Urothelium cell line (cell line): Measurements from ENCODE around the gene DVL3.
A peak's percentile ranks its signal among the peaks of the same experiment; 100 is the strongest.
"Not testable (repeated sequence)": the region's sequence is repeated elsewhere in the genome, so short reads cannot be mapped to it uniquely, and the experiment has no call there.

Source experiments
- DNase-seq: peaks from one replicate; pipeline ENCODE4 v3.0.0; 2011; ENCODE audit warnings: low spot score, mixed read lengths
- FAIRE-seq: peaks from 2 replicates; lab custom pipeline; 2011; peaks lifted over from hg19 to GRCh38; lab: Jason Lieb, UNC

The DVL3 gene

DNA sequence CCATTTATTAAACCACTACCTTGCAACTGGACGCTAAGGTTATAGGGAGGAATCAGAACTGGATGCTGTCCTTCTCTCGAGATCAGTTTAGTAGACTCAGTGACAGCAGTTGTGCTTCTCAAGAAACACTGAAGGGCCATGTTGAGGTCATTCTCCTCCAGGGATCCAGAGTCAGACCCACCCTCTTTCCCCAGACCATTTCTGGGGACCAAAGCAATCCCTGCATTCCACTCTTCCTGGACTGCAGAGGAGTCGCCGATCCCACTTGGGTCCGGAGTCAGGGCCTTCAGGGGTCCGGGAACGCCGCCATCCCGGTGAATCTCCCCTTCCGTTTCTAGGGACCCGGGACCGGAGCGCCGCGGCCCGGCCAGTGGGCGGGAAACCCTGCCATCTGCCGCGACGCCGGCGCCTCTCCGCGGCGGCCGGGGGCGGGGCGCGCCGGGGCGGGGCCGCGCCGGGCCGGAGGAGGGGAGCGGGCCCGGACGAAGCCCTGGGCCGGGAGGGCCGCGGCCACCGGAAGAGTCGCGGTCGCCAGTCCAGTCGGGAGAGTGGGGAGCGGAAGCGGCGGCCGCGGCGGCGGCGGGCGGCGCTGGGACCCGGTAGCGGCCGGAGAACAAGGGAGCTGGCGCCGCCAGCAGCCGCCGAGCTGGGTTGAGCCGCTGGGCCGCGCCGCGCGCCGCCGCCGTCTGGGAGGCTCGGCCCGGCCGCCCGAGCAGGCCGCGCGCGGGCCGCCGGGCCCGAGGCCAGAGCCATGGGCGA is at the start of gene DVL3:
Gene DVL3, plus strand, starts transcription at position 493 of the 759 bp plus-strand sequence. Its CDS starts 259 bp downstream, at position 752.
- peak; percentile 89 for DNase-seq
- no peak for FAIRE-seq

DNA sequence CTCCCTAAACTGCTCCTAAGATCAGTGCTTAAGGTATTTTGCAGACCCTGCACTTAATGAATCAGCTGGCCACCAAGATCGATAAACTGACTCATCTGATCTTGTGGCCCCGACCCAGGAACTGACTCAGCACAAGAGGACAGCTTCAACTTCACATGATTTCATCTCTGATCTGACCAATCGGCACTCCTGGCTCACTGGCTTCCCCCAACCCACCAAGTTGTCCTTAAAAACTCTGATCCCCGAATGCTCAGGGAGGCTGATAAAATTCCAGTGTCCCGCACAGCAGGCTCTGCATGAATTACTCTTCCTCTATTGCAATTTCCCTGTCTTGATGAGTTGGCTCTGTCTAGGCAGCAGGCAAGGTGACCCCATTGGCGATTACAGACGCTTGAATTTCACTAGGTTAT is 44.9 kb upstream of the DVL3 start:
- DNase-seq, result no peak

DNA sequence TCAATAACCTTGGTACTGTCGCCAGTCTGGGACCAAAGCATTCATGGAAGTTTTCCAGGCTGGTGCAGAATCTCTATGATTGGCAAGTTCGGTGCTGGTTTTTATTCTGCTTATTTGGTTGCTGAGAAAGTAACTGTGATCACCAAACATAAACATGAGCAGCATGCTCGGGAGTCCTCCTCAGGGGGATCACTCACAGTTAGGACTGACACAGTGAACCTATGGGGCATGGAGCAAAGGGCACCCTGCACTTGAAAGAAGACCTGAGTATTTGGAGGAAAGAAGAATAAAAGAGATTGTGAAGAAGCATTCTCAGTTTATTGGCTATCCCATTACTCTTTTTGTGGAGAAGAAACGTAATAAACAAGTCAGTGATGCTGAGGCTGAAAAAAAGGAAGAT is 39.2 kb upstream of the DVL3 start:
- FAIRE-seq (no peak), DNase-seq (no peak)

More for the DNA sequence above, 44.9 kb upstream of the DVL3 start:
- FAIRE-seq, result peak; percentile 9

DNA sequence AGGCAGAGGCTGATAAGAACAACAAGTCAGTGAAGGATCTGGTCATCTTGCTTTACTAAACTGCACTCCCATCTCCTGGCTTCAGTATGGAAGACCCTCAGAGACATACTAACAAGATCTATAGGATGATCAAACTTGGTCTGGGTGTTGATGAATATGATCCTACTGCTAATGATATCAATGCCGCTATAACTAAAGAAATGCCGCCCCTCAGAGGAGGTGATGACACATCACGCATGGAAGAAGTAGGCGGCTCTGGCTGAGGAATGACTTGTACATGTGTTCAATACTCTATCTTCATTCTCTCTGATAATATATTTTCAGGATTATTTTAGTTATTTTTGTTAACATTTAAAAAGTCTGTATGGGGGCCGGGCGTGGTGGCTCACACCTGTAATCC is 37.5 kb upstream of the DVL3 start:
- DNase-seq (no peak), FAIRE-seq (no peak)

DNA sequence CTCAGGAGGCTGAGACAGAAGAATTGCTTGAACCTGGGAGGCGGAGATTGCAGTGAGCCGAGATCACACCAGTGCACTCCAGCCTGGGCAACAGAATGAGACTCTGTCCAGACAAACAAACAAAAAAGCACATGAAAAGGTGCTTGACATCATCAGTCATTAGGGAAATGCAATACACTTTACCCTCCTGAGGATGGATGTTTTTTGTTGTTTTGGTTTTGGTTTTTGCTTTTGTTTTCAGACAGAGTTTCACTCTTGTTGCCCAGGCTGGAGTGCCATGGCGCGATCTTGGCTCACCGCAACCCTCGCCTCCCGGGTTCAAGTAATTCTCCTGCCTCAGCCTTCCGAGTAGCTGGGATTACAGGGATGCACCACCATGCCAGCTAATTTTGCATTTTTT is 34.1 kb upstream of the DVL3 start:
- FAIRE-seq, DNase-seq: not testable (repeated sequence)

DNA sequence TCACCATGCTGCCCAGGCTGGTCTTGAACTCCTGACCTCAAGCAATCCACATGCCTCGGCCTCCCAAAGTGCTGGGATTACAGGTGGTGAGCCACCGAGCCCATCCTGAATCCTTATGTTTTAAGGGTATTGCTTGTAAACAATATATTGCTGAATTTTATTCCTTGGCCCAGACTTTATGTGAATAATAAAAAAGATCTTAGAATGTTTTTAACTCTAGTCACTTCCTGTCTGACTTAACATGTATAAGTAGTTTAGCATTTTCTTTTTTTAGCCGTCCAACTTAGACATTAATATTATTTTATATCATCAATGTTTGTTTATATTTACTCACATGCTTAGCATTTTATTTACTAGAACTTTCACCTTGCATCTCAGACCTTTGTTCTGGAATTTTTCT is 29.2 kb upstream of the DVL3 start:
- DNase-seq (no peak), FAIRE-seq (no peak)

DNA sequence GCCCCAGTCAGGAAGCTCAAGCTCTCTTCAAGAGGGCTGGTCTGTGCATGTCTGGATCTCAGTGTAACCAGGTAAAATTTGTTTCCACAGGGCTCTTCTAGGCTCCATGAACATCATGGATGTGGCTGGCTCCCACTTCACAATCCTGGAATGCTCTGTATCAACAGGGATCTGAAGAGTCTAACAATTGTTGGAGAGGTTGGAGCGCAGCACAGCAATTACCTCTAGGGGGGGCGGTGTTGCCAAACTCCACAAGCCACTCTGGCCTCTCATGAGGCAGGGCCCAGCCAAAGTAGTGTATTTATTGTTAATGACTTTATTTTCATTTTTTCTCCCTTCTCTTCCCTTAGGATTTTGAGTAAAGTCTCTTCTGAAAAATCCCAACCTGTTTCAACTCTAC is 26.2 kb upstream of the DVL3 start:
- no peak for FAIRE-seq
- peak; percentile 23 for DNase-seq

DNA sequence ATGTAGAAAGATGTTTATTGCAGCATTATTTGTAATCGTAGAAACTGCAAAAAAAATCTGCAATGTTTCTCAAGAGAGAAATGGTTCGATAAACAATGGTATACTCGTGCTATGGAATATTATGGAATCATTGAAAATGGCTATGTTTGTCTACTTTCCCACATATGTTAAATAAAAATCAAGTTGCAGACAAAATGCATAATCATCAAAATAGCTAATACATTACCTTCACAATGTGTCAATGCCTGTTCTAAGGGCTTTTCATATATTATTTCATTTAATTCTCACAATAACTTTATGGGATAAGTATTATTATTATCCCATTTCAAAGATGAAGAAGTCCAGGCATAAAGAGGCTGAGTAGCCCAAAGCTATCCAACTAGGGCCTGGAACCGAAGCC is 22.2 kb upstream of the DVL3 start:
- DNase-seq, result no peak
- FAIRE-seq, result no peak

DNA sequence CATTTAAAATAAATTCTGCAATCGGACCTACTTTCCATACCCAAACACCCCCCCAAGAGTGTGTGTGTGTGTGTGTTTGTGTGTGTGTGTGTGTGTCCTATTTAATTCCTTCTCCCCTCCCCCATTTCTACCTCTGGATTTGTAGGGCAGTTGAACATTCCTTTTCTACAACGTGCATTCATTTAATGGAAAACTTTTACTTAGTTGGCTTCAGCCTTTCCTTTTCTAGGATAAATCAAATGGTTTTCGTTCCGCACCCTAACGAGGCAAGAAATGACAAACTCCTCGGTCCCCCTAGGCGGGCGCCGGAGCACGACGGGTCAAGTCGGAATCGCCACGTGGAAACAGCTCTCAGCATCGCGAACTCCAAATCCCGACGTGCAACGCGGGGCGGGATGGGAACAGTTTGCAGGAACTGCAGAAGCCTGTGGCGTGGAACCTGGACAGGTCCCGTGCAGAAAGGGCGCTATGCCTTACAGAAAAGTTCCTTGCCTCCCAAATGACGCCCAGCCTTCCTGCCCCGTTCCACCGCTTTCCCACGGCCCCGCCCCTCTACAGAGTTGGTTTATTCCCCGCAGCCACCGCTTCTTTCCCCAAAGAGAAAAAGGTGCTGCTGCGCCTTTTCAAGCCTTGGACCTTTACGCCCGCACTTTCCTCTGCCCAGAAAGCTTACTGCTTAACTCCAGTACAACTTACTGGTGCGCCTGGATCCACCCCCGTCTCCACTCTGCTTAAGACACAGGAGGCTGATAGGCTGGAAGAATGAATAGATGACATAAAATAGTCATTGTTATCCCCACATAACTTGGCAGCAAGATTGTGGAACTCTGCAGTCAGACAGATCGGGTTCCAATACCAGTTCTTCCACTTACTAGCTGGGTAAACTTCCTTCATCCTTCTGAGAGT is 21.1 kb upstream of the DVL3 start:
- DNase-seq, result peak; percentile 87
- FAIRE-seq, result no peak

DNA sequence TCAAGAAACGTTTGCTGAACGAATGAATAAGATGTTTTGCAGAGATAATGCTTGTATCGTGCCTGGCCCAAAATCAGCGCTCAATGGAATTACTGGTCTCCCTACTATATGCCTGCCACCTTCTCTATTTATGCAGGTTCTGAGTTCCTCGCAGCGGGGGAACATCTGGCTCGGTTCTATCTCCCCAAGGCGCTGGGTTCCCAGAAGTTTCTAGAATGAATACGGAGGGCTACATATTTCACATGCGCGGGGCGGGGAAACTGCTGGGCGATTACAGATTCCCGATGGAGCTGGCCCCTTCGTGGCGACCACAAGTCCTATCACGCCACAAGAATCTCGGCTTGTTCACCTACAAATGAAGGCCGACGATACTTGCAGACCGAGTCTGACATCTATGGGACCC is 20.4 kb upstream of the DVL3 start:
- FAIRE-seq, result no peak
- DNase-seq, result no peak

DNA sequence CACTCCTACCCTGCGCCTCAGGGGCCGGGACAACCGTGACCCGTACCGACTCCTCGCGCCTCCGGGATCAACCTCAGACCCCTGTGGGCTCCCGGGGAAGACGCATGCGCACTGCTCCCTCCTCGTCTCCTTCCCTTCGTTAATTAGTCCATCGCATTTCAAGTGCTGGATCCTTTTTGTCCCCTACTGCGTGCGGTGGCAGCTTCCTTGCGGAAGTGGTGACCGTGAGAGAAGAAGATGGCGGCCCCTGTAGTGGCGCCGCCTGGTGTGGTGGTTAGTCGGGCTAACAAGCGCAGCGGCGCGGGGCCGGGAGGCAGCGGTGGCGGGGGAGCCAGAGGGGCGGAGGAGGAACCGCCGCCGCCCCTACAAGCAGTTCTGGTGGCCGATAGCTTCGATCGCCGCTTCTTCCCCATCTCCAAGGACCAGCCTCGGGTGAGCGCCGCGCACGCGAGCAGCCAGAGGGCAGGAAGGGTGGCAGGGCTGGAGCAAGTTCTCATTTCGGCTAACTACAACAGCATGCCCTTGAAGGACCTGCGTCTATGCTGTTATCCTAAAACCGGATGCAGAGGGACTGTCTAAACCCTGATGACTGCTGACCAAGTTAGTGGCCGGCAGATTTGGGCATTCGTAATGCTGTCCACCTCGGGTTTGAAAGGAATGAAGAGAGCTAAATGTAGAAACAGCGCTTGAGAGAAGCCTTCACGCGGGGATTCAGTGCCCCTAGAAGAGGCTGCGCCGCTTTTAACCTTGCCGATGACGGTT is 19.8 kb upstream of the DVL3 start, which contains the start of gene EIF2B5:
Gene EIF2B5, plus strand, starts transcription at position 210 of the 762 bp plus-strand sequence. Its CDS starts 28 bp downstream, at position 238.
- DNase-seq, result peak; percentile 92
- FAIRE-seq, result peak; percentile 67

DNA sequence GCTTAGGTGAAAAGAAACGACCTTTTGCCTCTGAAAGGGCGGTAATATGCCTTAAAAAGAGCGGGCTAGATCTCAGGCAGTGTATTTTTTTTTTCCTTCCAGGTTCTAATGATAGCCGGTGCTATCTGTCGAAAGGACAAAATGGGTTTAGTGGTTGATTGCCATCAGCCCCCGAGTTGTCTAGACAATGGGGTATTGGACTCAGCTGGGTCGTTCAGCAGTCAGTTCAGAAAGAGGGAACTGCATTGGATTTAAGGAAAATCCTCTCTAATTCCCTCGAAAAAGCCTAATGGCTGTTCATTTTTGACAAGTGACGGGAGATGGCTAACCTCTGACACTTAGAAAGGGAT is 19.3 kb upstream of the DVL3 start:
- FAIRE-seq (no peak), DNase-seq (no peak)

DNA sequence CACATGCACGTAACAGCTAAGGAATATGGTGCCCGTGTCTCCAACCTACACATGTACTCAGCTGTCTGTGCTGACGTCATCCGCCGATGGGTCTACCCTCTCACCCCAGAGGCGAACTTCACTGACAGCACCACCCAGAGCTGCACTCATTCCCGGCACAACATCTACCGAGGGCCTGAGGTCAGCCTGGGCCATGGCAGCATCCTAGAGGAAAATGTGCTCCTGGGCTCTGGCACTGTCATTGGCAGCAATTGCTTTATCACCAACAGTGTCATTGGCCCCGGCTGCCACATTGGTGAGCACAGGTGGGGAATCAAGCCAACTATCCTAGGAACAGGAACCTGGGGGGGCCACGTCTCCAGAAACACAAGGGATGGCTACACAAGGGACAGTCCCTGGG is 14.7 kb upstream of the DVL3 start:
- peak; percentile 50 for FAIRE-seq
- no peak for DNase-seq

DNA sequence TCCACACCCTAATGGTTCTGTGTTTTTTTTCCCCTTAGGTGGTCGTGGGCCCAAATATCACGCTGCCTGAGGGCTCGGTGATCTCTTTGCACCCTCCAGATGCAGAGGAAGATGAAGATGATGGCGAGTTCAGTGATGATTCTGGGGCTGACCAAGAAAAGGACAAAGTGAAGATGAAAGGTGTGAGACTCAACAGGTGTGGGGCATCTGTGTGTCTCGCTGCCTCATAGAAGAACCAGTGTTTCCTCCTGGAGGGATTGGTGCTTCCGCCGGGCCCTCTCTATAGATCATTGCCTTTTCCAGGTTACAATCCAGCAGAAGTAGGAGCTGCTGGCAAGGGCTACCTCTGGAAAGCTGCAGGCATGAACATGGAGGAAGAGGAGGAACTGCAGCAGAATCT is 13.0 kb upstream of the DVL3 start:
- no peak for FAIRE-seq
- no peak for DNase-seq

DNA sequence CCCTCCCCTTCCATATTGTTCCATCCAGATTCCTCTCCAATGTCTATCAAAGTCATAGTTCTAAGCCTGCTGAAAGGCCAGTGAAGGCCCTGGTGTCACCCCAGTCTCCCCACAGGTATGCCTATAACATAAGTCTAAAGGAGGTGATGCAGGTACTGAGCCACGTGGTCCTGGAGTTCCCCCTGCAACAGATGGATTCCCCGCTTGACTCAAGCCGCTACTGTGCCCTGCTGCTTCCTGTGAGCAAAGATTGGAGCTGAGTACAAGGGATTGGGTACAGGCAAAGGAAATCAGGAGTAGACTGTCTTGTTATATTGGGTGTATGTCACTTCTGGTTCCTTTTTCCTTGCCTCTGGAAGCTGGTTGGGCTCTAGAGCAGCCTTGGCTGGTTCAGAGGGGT is 11.8 kb upstream of the DVL3 start:
- DNase-seq (no peak), FAIRE-seq (no peak)

DNA sequence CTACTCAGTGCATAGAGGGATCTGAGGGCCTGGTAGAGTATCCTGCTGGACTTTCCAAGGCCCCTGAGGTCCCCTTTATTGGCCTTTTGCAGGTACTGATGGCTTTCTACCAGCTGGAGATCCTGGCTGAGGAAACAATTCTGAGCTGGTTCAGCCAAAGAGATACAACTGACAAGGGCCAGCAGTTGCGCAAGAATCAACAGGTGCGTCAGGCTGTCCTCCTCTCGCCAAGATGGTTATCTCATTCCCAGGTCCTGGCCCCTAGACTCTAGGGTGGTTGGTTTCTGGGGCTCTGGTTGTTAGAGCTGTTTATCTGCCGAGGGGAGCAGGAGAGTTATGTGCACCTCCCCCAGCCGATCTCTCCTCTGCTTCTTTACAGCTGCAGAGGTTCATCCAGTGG is 10.7 kb upstream of the DVL3 start:
- DNase-seq, result no peak
- no peak for FAIRE-seq

DNA sequence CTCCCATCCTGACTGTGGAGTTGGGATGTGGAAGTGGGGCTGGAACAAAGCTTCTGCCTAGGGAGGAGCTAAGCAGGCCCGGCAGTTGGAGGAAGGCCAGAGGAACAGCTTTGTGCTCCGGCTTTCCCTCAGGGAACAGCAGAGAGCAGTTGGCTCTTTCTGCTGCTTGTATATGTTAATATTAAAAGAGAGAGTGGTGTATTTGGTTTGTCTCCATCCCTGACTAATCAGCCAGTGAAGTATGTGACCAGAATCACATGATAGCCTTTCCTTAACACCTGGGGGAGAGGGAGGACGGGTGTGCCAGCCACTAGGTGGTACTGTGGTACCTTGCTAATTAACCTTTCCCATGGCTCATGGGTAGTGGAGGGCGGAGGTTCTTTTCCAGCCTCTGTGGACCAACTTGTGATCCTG is 10.1 kb upstream of the DVL3 start:
- FAIRE-seq, result peak; percentile 5
- DNase-seq, result peak; percentile 47

DNA sequence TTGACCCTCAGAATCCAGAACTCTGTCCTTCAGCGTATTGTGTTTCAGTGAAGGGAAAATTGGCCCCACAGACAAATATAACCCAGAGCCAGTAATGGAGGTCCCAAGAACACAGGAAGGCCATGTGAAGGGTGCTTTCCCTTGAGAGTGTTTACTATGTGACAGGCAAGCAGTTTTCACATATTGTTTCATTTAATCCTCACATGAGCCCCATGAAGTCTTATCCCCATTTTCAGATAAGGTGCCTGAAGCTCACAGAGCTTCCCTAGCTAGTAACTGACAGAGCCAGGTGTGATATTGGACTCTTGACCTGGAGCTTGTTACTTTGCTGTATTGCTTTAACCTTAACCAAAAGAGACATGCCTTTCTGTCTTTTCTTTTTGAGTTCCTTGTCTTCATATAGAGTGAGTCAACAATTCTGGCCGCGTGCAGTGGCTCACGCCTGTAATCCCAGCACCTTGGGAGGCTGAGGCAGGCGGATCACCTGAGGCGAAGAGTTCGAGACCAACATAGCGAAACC is 9.4 kb upstream of the DVL3 start:
- FAIRE-seq (no peak), DNase-seq (no peak)

DNA sequence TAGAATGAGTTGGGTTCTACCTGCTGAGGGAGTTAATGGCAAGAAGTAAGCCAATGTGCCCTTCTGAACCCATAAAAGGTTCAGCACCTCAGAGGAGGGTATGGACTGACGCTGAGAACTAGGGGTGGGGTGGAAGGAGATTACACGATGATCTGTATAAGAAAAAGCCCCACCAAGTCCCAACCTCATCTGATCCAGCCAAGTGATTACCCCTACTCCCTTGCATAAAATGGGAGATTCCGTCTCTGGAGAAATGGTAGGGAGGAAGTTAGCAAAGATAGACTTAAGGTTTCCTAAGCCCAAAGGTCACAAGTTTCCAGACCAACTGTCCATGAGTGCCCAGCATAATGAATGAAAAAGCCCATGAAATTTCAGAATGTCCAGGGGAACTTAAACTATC is 7.1 kb upstream of the DVL3 start:
- DNase-seq (no peak), FAIRE-seq (no peak)

DNA sequence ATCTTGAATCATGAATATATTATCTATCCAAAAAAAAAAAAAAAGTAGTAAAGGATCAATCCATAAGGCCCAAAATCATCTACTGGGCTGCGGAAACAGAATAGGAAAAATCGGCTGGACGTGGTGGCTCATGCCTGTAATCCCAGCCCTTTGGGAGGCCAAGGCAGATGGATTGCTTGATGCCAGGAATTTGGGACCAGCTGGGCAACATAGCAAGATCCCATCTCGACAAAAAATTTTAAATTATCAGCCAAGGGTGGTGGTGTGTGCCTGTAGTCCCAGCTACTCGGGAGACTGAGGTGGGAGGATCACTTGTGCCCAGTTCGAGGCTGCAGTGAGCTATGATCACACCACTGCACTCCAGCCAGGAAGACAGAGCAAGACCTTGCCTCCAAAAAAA is 6.1 kb upstream of the DVL3 start:
- FAIRE-seq (no peak), DNase-seq (no peak)

DNA sequence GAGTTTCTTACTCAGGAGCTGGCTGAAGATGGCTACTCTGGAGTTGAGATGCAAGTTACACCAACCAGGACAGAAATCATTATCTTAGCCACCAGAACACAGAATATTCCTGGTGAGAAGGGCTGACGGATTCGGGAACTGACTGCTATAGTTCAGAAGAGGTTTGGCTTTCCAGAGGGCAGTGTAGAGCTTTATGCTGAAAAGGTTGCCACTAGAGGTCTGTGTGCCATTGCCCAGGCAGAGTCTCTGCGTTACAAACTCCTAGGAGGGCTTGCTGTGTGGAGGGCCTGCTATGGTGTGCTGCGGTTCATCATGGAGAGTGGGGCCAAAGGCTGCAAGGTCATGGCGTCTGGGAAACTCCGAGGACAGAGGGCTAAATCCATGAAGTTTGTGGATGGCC is 5.4 kb upstream of the DVL3 start:
- not testable (repeated sequence) for DNase-seq, FAIRE-seq
